Common myeloid progenitor, CD34-positive (primary cell): ENCODE results near the gene EFCAB6. TPM values are rescaled to one million over a fixed set of nuclear protein-coding genes. Genes with fewer than 3 reads are reported as not detected.

Source experiments
- CTCF ChIA-PET: fragments of 350-600 bp; sonication (Branson Sonifier 250); formaldehyde crosslinking; loops from one replicate; lab custom pipeline; 2021; ENCODE audit warnings: antibody characterized with exemption; lab: Charles Lee
- POLR2A ChIA-PET: fragments of 350-600 bp; sonication (Branson Sonifier 250); formaldehyde crosslinking; loops from one replicate; lab custom pipeline; 2021; ENCODE audit warnings: antibody characterized with exemption; lab: Charles Lee
- DNase-seq, 3 donors: peaks; one replicate each; pipeline versions ENCODE4 v3.0.0 to v3.0.0-alpha.2; 2013
- H3K27ac ChIP-seq, 2 experiments: 1 replicate in 1 of 2; 2 replicates in 1 of 2; pipeline ENCODE4 v1.7.0; 2013; ENCODE audit warnings: inconsistent platforms in 2 of 2, low read length in 2 of 2, mild to moderate bottlenecking in 2 of 2, low read depth in 1 of 2, moderate library complexity in 1 of 2; ENCODE audit not compliant: severe bottlenecking in 2 of 2, insufficient read depth in 1 of 2, poor library complexity in 1 of 2
- H3K27me3 ChIP-seq, 5 experiments: replicated peaks in 2 of 5; 1 replicate in 3 of 5; 2 replicates in 2 of 5; pipeline versions ENCODE4 v1.6.1 to v1.7.0; 2013; ENCODE audit warnings: low read length in 4 of 5, mild to moderate bottlenecking in 2 of 5, moderate library complexity in 2 of 5, inconsistent platforms in 1 of 5; ENCODE audit not compliant: insufficient read depth in 5 of 5, control insufficient read depth in 4 of 5
- H3K36me3 ChIP-seq, 4 experiments: 1 replicate in 2 of 4; 2 replicates in 2 of 4; pipeline versions ENCODE4 v1.6.1 to v1.7.0; 2013; ENCODE audit warnings: low read length in 3 of 4, control low read depth in 1 of 4, mild to moderate bottlenecking in 1 of 4; ENCODE audit not compliant: control insufficient read depth in 4 of 4, insufficient read depth in 4 of 4
- H3K4me1 ChIP-seq, 4 experiments: 1 replicate in 3 of 4; 2 replicates in 1 of 4; pipeline versions ENCODE4 v1.6.1 to v1.7.1; 2013; ENCODE audit warnings: low read length in 3 of 4, mild to moderate bottlenecking in 3 of 4, control low read depth in 1 of 4, inconsistent platforms in 1 of 4, moderate library complexity in 1 of 4; ENCODE audit not compliant: control insufficient read depth in 4 of 4, insufficient read depth in 4 of 4; ENCODE audit errors: control extremely low read depth in 1 of 4
- H3K4me3 ChIP-seq, 7 experiments: 1 replicate in 4 of 7; 2 replicates in 3 of 7; pipeline versions ENCODE4 v1.5.1 to v1.7.0; 2013; ENCODE audit warnings: mild to moderate bottlenecking in 7 of 7, low read length in 6 of 7, moderate library complexity in 6 of 7, inconsistent platforms in 2 of 7, low read depth in 2 of 7, control low read depth in 1 of 7; ENCODE audit not compliant: insufficient read depth in 4 of 7, control insufficient read depth in 1 of 7; ENCODE audit errors: extremely low read depth in 1 of 7
- H3K9me3 ChIP-seq, 5 experiments: 1 replicate in 4 of 5; 2 replicates in 1 of 5; pipeline versions ENCODE4 v1.6.1 to v1.7.1; 2013; ENCODE audit warnings: low read length in 4 of 5, mild to moderate bottlenecking in 2 of 5, inconsistent platforms in 1 of 5, low read depth in 1 of 5, moderate library complexity in 1 of 5; ENCODE audit not compliant: control insufficient read depth in 4 of 5, insufficient read depth in 2 of 5; ENCODE audit errors: control extremely low read depth in 1 of 5
- WGBS: methylation state at CpG from one replicate; pipeline ENCODE4 v1.1.5; 2013; ENCODE audit not compliant: insufficient coverage; 5-methylcytosine and 5-hydroxymethylcytosine counted together
- polyA plus RNA-seq: library from polyadenylated mRNA; unstranded; fragments of 120-200 nt; gene quantifications from one replicate; pipeline ENCODE4 v1.2.1, GENCODE V29; 2013

The EFCAB6 gene, protein sequence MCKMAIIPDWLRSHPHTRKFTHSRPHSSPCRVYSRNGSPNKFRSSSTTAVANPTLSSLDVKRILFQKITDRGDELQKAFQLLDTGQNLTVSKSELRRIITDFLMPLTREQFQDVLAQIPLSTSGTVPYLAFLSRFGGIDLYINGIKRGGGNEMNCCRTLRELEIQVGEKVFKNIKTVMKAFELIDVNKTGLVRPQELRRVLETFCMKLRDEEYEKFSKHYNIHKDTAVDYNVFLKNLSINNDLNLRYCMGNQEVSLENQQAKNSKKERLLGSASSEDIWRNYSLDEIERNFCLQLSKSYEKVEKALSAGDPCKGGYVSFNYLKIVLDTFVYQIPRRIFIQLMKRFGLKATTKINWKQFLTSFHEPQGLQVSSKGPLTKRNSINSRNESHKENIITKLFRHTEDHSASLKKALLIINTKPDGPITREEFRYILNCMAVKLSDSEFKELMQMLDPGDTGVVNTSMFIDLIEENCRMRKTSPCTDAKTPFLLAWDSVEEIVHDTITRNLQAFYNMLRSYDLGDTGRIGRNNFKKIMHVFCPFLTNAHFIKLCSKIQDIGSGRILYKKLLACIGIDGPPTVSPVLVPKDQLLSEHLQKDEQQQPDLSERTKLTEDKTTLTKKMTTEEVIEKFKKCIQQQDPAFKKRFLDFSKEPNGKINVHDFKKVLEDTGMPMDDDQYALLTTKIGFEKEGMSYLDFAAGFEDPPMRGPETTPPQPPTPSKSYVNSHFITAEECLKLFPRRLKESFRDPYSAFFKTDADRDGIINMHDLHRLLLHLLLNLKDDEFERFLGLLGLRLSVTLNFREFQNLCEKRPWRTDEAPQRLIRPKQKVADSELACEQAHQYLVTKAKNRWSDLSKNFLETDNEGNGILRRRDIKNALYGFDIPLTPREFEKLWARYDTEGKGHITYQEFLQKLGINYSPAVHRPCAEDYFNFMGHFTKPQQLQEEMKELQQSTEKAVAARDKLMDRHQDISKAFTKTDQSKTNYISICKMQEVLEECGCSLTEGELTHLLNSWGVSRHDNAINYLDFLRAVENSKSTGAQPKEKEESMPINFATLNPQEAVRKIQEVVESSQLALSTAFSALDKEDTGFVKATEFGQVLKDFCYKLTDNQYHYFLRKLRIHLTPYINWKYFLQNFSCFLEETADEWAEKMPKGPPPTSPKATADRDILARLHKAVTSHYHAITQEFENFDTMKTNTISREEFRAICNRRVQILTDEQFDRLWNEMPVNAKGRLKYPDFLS (N-terminal part only)
- polyA plus RNA-seq = 0.79 TPM

DNA sequence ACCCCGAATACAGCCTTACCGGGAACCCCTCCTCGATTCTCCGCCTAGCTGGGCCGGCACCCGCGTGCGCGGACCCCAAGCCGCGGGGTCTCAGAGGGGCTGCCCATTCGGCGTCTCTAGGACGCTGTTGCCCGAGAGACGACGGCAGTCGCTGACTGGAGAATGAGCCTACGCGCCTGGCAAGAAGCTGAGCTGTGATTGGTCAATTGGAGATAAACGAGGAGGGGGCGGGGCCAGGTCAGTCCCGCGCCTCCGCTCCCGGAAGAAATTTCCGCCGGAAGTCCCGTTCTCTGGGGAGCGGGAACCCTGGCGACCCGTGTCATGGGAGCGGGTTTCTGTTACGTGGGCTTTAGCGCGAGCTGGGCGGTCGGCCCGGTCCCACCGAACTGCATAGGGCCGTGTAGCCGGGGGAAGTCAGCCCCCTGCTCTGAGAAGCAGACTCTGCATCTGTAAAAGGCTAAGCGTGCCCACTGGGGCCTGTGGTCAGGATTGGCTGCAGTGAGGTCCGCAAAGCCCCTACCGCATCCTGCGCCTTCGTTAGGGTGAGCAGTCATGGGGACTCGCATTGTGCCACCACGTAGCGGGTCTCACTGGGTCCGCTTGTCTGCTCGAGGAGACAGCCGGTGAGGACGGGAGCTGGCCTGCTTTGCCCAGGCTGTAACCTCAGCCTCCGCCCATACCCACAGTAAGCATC lies at the start of gene EFCAB6:
Gene EFCAB6, minus strand, starts transcription at position 157 of the 694 bp plus-strand sequence. CDS start 29,987 bp downstream, outside the sequence.
- no peaks in the 10 kb centered on the region for H3K9me3 ChIP-seq
- DNase-seq = peak; percentile 86 to 89 (median 88)
- CTCF ChIA-PET = no interaction called here
- H3K27ac ChIP-seq = peak within 1 kb of the TSS; percentile 43 to 69
- WGBS = 0% methylated on average over 44 of the region's 55 CpGs
- peaks cover 2 to 17% (median 16%) of the 10 kb centered on the region in 4 experiments for H3K4me1 ChIP-seq
- H3K36me3 ChIP-seq = peaks cover 0 to 3% (median 0%) of the 10 kb centered on the region in 4 experiments
- POLR2A ChIA-PET = interaction anchor here (1.2 kb wide), 1 partner anchor 9 kb away, joined by 3 read pairs; no protein-coding TSS in a partner anchor
- H3K4me3 ChIP-seq = peak within 1 kb of the TSS; percentile 58 to 86 (median 75)
- no peaks in the 10 kb centered on the region for H3K27me3 ChIP-seq

DNA sequence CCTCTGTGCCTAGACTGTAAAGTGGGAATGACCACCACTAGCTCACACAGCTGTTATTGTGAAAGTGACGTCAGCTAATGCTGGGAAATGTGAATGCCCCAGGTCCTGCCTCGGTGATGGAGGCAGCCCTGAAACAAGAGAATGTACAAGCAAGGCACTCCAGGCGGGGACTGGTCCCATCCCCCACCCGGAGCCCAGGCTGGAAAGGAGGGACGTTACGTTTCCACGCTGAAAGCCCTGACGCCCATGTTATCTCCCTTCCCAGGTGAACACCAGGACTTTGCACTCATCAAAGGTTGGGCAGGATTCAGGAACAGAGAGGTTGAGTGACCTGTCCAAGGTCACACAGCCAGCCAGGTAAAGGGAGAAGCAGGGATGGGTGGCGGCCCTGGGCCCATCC lies 49.4 kb upstream of the EFCAB6 start:
- CTCF ChIA-PET = no interaction called here
- peaks cover 9 to 79% (median 26%) of the 10 kb centered on the region in 5 experiments for H3K27me3 ChIP-seq
- WGBS = 72% methylated on average over 5 of the region's 9 CpGs

DNA sequence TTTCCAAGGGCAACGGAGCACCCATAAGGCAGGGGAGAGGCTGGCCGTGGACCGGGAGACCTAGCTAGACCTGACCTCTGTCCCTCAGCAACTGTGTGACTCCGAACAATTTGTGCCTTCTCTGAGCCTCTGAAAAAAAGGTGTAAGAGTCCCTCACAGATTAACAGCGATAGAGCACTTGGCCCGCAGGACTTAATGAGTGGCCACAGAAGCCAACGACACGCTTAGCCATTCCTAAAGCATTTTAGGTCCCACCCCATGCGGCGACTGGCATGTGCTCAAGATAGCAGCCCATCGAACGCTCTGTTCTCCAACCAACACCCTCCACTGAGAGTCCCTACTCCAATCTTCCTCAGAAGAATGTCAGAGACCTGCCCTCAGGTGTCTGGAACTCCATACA lies 48.7 kb upstream of the EFCAB6 start:
- DNase-seq = no peak
- Histone ChIP-seq H3K36me3 (no peaks in the 10 kb centered on the region), H3K4me1 (peaks cover 0 to 3% (median 2%) of the 10 kb centered on the region in 4 experiments), H3K9me3 (peaks cover 0 to 11% (median 0%) of the 10 kb centered on the region in 5 experiments), H3K27me3 (peaks cover 9 to 81% (median 26%) of the 10 kb centered on the region in 5 experiments), H3K4me3 (no peak overlapping the region), H3K27ac (no peak overlapping the region)
- WGBS = 97% methylated on average over 12 of the region's 12 CpGs
- POLR2A ChIA-PET = no interaction called here
- CTCF ChIA-PET = no interaction called here

More for the DNA sequence above, 49.4 kb upstream of the EFCAB6 start:
- POLR2A ChIA-PET = no interaction called here
- no peaks in the 10 kb centered on the region for H3K36me3 ChIP-seq
- no peak for DNase-seq
- peaks cover 0 to 5% (median 0%) of the 10 kb centered on the region in 5 experiments for H3K9me3 ChIP-seq
- no peak overlapping the region for H3K27ac ChIP-seq
- H3K4me1 ChIP-seq = peaks cover 0 to 3% (median 2%) of the 10 kb centered on the region in 4 experiments
- H3K4me3 ChIP-seq = no peak overlapping the region

DNA sequence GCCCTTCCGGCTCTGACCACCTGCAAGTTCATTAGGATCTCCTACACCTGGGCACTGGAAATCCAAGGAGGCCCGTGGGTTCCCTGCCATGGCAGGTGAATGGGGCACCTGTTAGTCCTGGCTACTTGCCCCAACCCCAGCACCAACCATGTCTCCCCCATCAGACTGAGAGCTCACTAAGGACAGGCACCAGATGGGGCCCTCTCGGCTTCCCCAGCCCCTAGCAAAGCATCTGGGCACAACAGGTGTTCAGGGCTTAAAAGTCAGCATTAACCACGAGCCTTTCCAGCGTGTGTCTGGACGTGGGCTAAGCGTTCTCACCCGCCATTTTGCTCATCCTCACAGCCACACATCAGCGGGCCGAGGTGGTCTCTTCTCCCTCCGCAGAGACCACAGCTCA lies 48.0 kb upstream of the EFCAB6 start:
- H3K36me3 ChIP-seq = no peaks in the 10 kb centered on the region
- DNase-seq = no peak
- POLR2A ChIA-PET = no interaction called here
- CTCF ChIA-PET = no interaction called here
- H3K27ac ChIP-seq = no peak overlapping the region
- peaks cover 0 to 3% (median 2%) of the 10 kb centered on the region in 4 experiments for H3K4me1 ChIP-seq
- no peak overlapping the region for H3K4me3 ChIP-seq
- H3K9me3 ChIP-seq = peaks cover 0 to 11% (median 0%) of the 10 kb centered on the region in 5 experiments
- H3K27me3 ChIP-seq = peaks cover 9 to 76% (median 26%) of the 10 kb centered on the region in 5 experiments
- 95% methylated on average over 10 of the region's 11 CpGs for WGBS

DNA sequence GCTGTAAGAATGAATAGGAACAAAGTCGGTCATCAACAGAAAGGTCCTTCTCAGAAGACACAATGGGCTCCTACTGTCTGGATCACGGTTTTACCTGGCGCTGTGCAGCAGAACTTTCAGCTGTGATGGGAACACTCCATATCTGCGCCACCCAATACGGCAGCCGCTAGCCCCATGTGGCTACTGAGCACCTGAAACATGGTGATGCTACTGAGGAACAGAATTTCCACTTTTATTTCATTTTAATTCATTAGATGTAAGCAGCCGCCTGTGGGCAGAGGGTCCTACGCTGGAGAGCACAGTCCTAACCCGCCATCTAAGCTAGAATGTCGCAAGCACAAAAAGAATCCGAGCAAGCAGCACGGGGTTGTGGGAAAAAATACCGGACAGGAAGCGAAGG lies 47.5 kb upstream of the EFCAB6 start:
- no peak overlapping the region for H3K4me3 ChIP-seq
- POLR2A ChIA-PET = no interaction called here
- H3K27ac ChIP-seq = no peak overlapping the region
- 85% methylated on average over 11 of the region's 14 CpGs for WGBS
- H3K36me3 ChIP-seq = no peaks in the 10 kb centered on the region
- H3K27me3 ChIP-seq = peaks cover 9 to 72% (median 22%) of the 10 kb centered on the region in 5 experiments
- DNase-seq = no peak
- CTCF ChIA-PET = no interaction called here
- peaks cover 0 to 3% (median 2%) of the 10 kb centered on the region in 4 experiments for H3K4me1 ChIP-seq
- peaks cover 0 to 11% (median 0%) of the 10 kb centered on the region in 5 experiments for H3K9me3 ChIP-seq

DNA sequence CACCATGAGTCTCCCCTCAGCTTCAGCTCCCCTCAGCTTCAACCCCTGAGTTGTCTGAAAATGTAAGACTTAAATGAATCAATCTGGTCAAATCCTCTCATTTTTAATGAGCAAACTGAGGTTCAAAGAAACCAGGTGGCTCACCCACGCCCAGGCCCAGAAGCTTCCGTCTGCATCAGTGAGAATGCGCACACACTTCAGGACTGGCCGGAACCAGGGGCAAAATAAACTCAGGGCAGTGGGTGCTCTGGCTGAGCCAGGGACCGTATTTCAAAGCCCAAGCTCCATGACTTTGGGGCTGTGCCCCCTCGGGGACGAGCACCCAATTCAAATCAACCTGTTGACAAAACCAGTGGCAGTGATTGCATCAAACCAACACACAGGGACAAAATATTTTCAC lies 47.1 kb upstream of the EFCAB6 start:
- H3K9me3 ChIP-seq = peaks cover 0 to 11% (median 0%) of the 10 kb centered on the region in 5 experiments
- H3K4me1 ChIP-seq = peaks cover 0 to 3% (median 2%) of the 10 kb centered on the region in 4 experiments
- H3K27me3 ChIP-seq = peaks cover 9 to 67% (median 19%) of the 10 kb centered on the region in 5 experiments
- ChIA-PET CTCF (no interaction called here), POLR2A (no interaction called here)
- WGBS = 99% methylated on average over 6 of the region's 7 CpGs
- no peak for DNase-seq
- H3K4me3 ChIP-seq = no peak overlapping the region
- no peaks in the 10 kb centered on the region for H3K36me3 ChIP-seq
- no peak overlapping the region for H3K27ac ChIP-seq
